H1 (cell line): ENCODE measurements around the gene LRRC46.

Experiments used
- BRCA1 ChIP-seq: IDR thresholded peaks from 2 replicates; pipeline ENCODE4 v1.6.1; 2012; ENCODE audit warnings: low read depth, low read length, improper control_type of control experiment
- CHD2 ChIP-seq: IDR thresholded peaks from 2 replicates; pipeline ENCODE4 v1.6.1; 2012; ENCODE audit warnings: low read length, improper control_type of control experiment
- CHD7 ChIP-seq: fragments of 300-600 bp; sonication (generic); IDR thresholded peaks from 2 replicates; pipeline ENCODE4 v1.7.1; 2012; ENCODE audit warnings: low read length, moderate library complexity, mild to moderate bottlenecking, inconsistent platforms; ENCODE audit not compliant: insufficient replicate concordance
- CTCF ChIP-seq, 3 experiments: IDR thresholded peaks; 1 replicate in 2 of 3; 2 replicates in 1 of 3; pipeline versions ENCODE4 v1.5.1 to v1.6.1; 2011; ENCODE audit warnings: low read length in 3 of 3, mild to moderate bottlenecking in 3 of 3, inconsistent platforms in 2 of 3, low read depth in 1 of 3, moderate library complexity in 1 of 3; ENCODE audit not compliant: insufficient read depth in 1 of 3; ENCODE audit errors: control extremely low read depth in 1 of 3
- FOSL1 ChIP-seq: IDR thresholded peaks from 2 replicates; pipeline ENCODE4 v1.6.1; 2011; ENCODE audit warnings: mild to moderate bottlenecking, low read depth, low read length, moderate library complexity; ENCODE audit not compliant: insufficient read depth
- HDAC6 ChIP-seq: IDR thresholded peaks from one replicate; pipeline ENCODE4 v1.7.1; 2012; ENCODE audit warnings: low read depth, mild to moderate bottlenecking, inconsistent platforms, low read length, moderate library complexity
- POLR2A ChIP-seq, 2 experiments: IDR thresholded peaks; 1 replicate in 1 of 2; 2 replicates in 1 of 2; pipeline ENCODE4 v1.6.1; 2011; ENCODE audit warnings: low read depth in 2 of 2, low read length in 2 of 2, mild to moderate bottlenecking in 2 of 2; ENCODE audit errors: control extremely low read depth in 1 of 2
- POLR2AphosphoS5 ChIP-seq: IDR thresholded peaks from 2 replicates; pipeline ENCODE4 v1.6.1; 2011; ENCODE audit warnings: low read depth, low read length
- RAD21 ChIP-seq, 2 experiments: IDR thresholded peaks in 1 of 2; conservative IDR thresholded peaks in 1 of 2; 2 replicates each; pipeline ENCODE4 v1.6.1; 2011; ENCODE audit warnings: low read depth in 2 of 2, low read length in 2 of 2, improper control_type of control experiment in 1 of 2, inconsistent platforms in 1 of 2, mild to moderate bottlenecking in 1 of 2, moderate library complexity in 1 of 2
- RFX5 ChIP-seq: IDR thresholded peaks from 2 replicates; pipeline ENCODE4 v1.6.1; 2011; ENCODE audit warnings: low read depth, low read length, improper control_type of control experiment, borderline replicate concordance
- ZNF274 ChIP-seq: IDR thresholded peaks from 2 replicates; pipeline ENCODE4 v1.7.0; 2012; ENCODE audit warnings: low read length, borderline replicate concordance; ENCODE audit errors: extremely low read depth

GRCh38 chr17:47808036-47808829 is 23.2 kb upstream of the LRRC46 start:
- TF ChIP-seq RFX5 = no peak
- TF ChIP-seq CTCF (IDR thresholded peaks at IDR 0.05; ENCODE audit: control extremely low read depth in 1 of 3, insufficient read depth in 1 of 3, low read depth in 1 of 3, low read length in 3 of 3) = no peak
- TF ChIP-seq CHD2 = no peak
- TF ChIP-seq BRCA1 = no peak
- no peak for TF ChIP-seq POLR2A (IDR thresholded peaks at IDR 0.05; ENCODE audit: control extremely low read depth in 1 of 2, low read depth in 2 of 2, low read length in 2 of 2)
- TF ChIP-seq CHD7 = no peak
- no peak for TF ChIP-seq RAD21 (IDR thresholded peaks at IDR 0.05 in 1 of 2, conservative IDR thresholded peaks at IDR 0.05 in 1 of 2; ENCODE audit: low read depth in 2 of 2, low read length in 2 of 2)
- TF ChIP-seq ZNF274 = no peak
- TF ChIP-seq HDAC6 = no peak
- no peak for TF ChIP-seq FOSL1
- TF ChIP-seq POLR2AphosphoS5 = no peak
